GM18870 (cell line): ENCODE data around the gene COL9A3.

Experiments used
- ATAC-seq: cut with Tn5 transposase; IDR thresholded peaks from one replicate; pipeline ENCODE4 v1.9.1; 2021; ENCODE audit warnings: moderate library complexity; ENCODE audit not compliant: unreplicated experiment

The COL9A3 gene

GRCh38 chr20:62816884-62817873, at the start of gene COL9A3:
COL9A3 (plus strand) TSS chr20:62817050; CDS start chr20:62817065, 15 bp downstream.
- no peak for ATAC-seq

- no peak for ATAC-seq
Measured at GRCh38 chr20:62768234-62768546, 48.7 kb upstream of the COL9A3 start.

DNA sequence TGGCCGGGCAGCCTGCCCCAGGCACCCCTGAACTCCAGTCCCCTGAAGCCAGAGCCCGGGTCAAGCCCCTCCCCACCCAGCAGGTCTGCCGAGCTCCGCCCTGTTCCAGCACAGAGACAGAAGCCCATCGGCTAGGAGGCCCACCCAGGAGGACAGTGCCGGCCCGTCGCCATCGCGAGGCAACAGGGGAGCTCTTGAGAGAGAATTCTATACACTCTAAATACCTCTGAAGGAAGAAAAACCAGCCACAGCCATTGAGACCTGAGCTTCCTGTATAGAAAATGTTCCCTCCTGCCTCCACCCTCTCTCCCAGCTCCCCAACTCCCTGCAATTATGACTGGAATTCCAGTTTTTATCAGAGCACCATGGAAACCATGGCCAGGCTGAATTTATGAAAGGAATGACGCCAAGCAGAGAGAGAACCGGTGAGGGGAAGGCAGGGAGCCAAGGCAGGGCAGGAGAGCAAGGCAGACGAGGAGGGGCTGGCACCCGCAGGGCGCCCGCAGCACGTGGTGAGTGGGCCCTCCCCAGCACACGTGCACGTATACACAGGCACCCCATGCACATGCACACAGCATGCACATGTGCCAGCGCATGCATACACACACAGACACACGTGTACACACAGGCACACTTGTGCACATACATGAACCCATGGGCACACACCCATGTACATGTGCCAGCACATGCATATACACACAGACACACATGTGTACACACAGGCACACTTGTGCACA, 48.1 kb upstream of the COL9A3 start:
- ATAC-seq: no peak

DNA sequence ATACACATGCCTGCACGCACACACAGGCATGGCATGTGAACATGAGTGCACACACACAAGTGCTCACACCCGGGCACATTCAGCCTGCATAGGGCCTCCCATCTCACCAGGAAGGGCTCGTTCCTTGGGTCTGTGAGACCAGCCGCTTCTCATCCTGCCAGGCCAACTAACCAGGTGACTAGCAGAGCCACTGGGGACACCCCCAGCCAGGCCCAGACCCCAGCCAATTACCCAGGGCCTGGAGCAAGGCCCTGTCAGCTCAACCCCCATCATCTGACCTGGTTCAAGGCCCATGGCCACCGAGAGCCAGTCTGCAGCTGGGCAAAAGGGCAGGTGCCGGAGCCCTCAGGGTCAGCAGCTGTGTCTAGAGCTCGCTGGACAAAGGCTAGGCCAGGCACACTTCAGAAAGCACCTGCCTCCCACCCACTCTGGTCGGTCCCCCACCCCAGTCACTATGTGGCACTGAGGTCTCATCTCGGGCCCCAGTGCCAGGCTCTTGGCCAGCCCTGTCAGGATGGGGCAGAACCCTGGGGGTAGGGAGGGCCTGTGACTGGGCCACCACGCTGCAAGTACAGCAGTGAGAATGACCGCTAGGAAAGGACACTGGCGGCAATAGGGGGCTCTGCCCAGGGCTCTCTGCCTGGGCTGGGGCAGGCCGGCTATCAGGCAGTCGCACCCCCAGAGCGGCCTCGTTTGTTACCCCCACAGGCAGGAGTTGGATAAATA, 47.3 kb upstream of the COL9A3 start:
- ATAC-seq: no peak

GRCh38 chr20:62770111-62770910, 46.5 kb upstream of the COL9A3 start:
- no peak for ATAC-seq

DNA sequence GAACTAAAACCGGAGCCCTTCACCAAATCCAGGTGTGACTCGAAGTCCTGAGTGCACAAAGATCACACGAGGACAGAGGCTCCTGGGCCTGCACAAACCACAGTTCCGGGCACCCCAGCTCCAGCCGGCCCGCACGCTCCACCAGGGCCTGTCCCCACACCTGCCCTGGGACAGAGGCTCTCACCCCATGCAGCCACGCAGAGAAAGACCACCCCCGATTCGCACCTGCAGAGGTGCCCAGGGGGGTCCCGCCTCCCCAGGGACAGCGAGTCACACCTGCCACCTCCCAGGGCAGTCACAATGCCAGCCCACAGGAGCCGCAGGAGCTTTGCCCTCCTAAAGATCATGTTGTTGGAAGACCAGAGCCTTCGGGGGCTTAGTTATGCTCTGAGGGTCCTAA, 45.9 kb upstream of the COL9A3 start:
- ATAC-seq: no peak

DNA sequence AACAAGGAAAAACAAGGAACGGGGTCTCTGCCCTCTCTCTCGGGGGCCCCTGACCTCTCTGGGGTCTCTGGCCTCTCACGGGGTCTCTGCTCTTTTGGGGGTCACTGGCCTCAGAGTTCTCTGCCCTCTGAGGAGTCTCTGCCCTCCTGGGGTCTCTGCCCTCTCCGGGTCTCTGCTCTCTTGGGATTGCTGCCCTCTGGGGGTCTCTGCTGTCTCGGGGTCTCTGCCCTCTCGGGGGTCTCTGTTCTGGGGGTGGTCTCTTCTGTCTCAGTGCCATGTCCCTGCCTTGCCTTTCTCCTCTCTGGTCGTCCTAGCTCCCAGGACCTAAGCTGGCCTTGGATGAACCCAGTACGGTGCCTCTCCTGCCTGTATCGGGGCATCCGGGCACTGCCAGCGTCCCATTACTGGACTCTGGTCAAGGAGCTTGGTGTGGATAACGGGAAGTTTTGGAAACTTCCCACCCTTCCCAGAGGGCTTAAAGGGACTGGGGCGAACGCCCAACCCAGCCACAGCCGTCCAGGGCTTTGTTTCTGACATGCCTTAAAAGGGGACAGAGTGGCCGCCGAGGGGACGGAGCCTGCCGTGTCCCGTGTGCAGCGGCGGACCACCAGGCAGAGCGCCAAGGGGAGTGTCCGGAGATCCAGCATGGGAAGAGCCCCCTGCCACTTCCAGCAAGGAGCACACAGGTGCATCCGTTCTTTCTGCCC, 45.3 kb upstream of the COL9A3 start:
- ATAC-seq: no peak

GRCh38 chr20:62772103-62772611, 44.7 kb upstream of the COL9A3 start:
- no peak for ATAC-seq

- no peak for ATAC-seq
Measured at GRCh38 chr20:62772619-62772989, 44.2 kb upstream of the COL9A3 start.

DNA sequence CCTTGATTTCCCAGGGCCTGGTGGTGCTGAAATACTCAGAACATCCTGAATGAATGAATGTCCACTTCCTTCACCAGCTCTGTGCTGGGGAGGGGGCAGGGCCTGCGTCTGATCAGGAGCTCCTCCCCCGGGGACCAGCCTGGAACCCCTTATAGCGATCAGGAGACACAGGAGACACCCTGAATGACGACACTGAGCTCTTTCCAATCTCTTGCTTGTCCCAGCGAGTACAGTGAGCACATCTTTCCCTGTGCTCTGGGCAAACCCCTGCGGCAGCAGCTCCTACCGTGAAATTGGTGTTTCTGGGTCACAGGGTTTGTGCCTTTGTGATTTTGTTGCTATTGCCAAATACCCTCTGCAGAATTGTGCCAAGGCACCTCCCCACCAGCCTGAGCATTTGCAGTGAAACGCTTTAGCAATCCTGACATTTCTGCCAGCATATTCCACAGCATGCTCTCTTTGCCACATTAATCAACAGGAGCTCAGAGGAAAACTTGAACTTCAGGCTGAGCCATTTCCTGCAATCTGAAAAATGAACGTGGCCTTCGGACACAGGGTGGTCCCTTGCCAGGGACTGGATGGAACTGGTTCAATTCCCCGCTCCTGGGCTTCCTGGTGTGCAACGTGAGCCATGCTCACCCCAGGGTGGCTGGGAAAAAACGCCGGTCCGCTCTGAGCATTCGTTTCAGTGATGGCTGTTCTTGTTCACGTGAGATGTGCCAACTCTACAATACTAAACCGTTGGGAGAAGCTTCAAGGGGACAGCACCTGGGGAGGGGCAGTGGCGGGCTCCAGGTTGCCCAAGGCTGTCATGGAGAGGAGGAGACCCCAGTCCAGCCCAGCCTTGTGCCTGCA, 43.6 kb upstream of the COL9A3 start:
- no peak for ATAC-seq

DNA sequence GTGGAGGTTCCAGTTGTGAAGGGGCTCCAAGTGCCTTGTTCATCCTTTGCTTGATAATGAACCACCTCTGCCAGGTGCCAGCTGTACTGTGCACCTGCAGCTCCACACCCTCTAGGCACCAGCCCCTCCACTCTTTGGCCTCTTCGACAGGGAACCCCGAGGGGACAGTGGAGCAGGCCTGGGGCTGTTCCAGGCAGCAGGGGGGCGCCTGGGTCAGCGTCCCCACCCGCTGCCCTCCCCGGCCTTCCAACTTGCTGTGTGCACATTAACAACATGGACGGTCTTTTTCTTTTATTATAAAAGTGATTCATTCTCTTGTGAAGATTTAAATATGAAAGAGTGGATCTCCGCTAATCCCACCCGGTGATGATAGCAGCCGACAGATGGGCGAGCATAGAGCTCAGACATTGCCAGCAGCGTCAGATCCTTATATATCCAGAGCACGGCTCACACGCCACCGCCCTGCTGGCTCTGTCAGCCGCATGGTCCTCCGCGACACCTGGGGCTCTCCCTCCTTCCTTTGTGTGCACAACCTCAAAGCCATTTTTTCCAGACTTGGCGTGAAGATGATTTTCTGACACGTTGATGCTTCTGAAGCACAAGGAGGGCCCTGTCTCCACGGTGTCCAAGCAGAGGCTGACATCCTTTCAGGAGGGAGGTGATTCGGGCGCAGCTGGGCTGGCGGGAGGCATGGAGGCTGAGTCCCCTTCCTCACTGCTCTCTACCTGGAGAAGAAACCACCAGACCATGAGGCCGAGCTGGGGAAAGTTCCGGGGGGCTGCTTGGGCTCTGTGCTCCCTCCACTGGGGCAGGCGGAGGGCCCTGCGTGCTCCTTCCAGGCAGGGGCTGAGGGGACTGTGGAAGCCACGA, 42.8 kb upstream of the COL9A3 start:
- no peak for ATAC-seq

DNA sequence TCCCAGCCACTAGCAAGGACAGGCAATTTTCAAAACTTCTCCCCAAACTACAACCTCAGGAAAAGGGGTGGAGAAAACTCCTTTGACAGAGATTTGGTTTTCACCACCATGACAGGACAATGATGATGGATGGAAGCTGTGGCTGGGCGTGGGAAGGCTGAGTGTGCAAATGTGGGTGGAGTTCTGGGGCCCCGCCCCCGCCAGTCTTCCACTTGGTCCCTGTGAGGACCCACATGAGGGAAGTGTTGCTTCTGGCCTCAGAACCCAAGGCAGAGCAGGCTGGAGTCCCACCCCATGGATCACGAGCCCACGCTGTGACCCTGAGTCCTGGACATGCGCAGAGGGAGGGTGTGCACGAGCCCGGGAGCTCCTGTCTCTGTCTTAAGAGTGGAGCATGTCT, 42.1 kb upstream of the COL9A3 start:
- no peak for ATAC-seq

DNA sequence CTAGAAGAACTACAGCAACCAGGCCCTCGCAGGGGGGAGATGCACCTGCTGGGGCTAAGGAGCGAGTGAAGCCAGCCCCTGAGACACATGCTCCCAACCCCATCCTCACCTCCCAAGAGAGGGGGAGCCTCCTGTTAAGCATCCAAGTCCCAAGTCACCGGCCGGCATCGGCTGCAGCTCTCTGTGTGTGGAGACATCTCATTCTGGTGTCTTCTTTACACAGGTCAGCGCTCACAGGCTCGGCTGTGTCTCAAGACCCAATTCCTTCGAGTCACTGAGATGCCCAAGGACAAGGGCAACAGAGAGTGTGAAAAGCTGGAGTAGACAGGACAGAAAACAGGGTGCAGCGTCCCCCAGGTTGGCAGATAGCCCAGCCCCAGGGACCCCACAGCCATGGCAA, 41.6 kb upstream of the COL9A3 start:
- ATAC-seq: no peak

GRCh38 chr20:62776035-62776691, 40.7 kb upstream of the COL9A3 start:
- no peak for ATAC-seq

DNA sequence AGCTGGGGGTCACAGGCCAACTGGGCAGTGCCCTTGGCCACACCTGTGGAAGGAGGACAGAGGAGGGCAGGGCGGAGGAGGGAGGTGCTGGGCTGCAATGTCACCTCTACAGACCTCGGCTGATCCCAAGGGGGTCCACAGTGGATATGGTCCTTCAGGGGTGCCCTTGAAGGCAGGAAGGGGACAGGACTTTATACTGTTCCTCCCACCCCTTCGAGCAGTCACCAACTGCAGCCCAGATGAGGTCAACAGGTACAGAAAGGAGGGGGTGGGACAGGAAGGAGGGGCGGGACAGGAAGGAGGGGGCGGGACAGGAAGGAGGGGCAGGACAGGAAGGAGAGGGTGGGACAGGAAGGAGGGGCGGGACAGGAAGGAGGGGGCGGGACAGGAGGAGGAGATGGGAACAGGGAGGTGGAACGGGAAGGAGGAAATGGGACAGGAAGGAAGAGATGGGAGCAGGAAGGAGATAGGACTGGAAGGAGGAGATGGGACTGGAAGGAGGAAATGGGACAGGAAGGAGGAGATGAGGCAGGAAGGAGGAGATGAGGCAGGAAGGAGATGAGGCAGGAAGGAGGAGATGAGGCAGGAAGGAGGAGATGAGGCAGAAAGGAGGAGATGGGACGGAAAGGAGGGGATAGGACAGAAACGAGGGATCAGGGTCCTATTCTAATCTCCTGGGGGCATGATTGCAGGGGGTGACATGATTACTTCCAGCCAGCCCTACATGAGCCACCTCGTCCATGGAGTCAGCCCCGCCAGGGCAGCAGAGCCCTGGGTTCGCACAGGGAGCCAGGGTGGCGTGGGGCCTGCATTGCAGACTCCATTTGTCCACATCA, 39.9 kb upstream of the COL9A3 start:
- no peak for ATAC-seq

DNA sequence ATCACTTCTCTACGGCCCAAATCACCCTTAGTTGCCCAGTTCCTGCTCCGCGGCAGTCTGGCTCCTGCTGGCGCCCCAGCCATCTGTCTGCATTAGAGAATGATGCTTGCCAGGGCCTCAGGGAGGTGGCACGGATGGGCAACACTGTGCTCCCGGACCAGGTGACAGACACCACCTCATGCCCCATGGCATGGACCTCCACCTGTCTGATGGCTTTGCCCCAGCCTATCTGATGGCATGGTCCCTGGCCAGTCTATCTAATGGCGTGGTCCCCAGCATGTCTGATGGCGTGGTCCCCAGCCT, 39.4 kb upstream of the COL9A3 start:
- no peak for ATAC-seq

- no peak for ATAC-seq
Measured at GRCh38 chr20:62778058-62778457, 38.8 kb upstream of the COL9A3 start.
